SK-N-SH (cell line): Measurements from ENCODE around the gene EIF3A. TPM values are rescaled to one million over a fixed set of nuclear protein-coding genes. Genes with fewer than 3 reads are reported as not detected.

ENCODE experiments used
- CTCF ChIA-PET: fragments of 300-600, 350-600 bp; formaldehyde crosslinking; extraction: SDS; loops from one replicate; lab custom pipeline; 2021; lab: Yijun Ruan, JAX
- POLR2A ChIA-PET: fragments of 350-600 bp; sonication (Branson Sonifier 250); formaldehyde crosslinking; extraction: SDS; loops from one replicate; lab custom pipeline; 2020; ENCODE audit warnings: antibody characterized with exemption, inconsistent platforms; lab: Yijun Ruan, JAX
- DNase-seq: peaks from one replicate; pipeline ENCODE4 v3.0.0; 2012
- H2AFZ ChIP-seq: fragments of 200-600 bp; sonication (generic); 2 replicates; pipeline ENCODE4 v1.8.1; 2016; ENCODE audit warnings: antibody characterized with exemption, mild to moderate bottlenecking, low read depth
- H3F3A ChIP-seq: fragments of 200-600 bp; sonication (generic); replicated peaks from 2 replicates; pipeline ENCODE3; 2016; ENCODE audit warnings: antibody characterized with exemption, mild to moderate bottlenecking; ENCODE audit not compliant: insufficient read depth
- H3K27ac ChIP-seq, 2 experiments: fragments of 200-500 bp in 1 of 2; fragments of 200-600 bp in 1 of 2; sonication (Bioruptor generic) in 1 of 2; sonication (generic), shearing (Covaris generic) in 1 of 2; 2 replicates each; pipeline versions ENCODE4 v1.5.1 to v1.6.1; 2014 to 2016; ENCODE audit warnings: low read depth in 2 of 2, inconsistent platforms in 1 of 2, low read length in 1 of 2, mild to moderate bottlenecking in 1 of 2, mixed read lengths in 1 of 2
- H3K27me3 ChIP-seq: fragments of 200-600 bp; sonication (generic), shearing (Covaris generic); 2 replicates; pipeline ENCODE4 v1.6.1; 2016; ENCODE audit warnings: mixed run types; ENCODE audit not compliant: insufficient read depth
- H3K36me3 ChIP-seq, 2 experiments: fragments of 200-500 bp in 1 of 2; fragments of 200-600 bp in 1 of 2; sonication (Bioruptor generic) in 1 of 2; sonication (generic) in 1 of 2; replicated peaks in 1 of 2; 2 replicates each; pipeline versions ENCODE3 to v1.5.1; 2014 to 2016; ENCODE audit warnings: low read length in 1 of 2, mild to moderate bottlenecking in 1 of 2; ENCODE audit not compliant: insufficient read depth in 2 of 2, control insufficient read depth in 1 of 2
- H3K4me1 ChIP-seq, 2 experiments: fragments of 200-500 bp in 1 of 2; fragments of 200-600 bp in 1 of 2; sonication (Bioruptor generic) in 1 of 2; sonication (generic), shearing (Covaris generic) in 1 of 2; 2 replicates each; pipeline versions ENCODE4 v1.5.1 to v1.6.1; 2014 to 2016; ENCODE audit warnings: low read depth in 1 of 2, low read length in 1 of 2, mixed run types in 1 of 2; ENCODE audit not compliant: insufficient read depth in 2 of 2, control insufficient read depth in 1 of 2
- H3K4me2 ChIP-seq: fragments of 200-600 bp; sonication (generic), shearing (Covaris generic); 2 replicates; pipeline ENCODE4 v1.6.1; 2017; ENCODE audit warnings: mixed run types
- H3K4me3 ChIP-seq, 2 experiments: fragments of 200-500 bp in 1 of 2; fragments of 200-600 bp in 1 of 2; sonication (Bioruptor generic) in 1 of 2; sonication (generic), shearing (Covaris generic) in 1 of 2; 2 replicates each; pipeline versions ENCODE4 v1.5.1 to v1.8.1; 2014 to 2016; ENCODE audit warnings: low read depth in 2 of 2, inconsistent platforms in 1 of 2, low read length in 1 of 2, mild to moderate bottlenecking in 1 of 2, mixed read lengths in 1 of 2, moderate library complexity in 1 of 2
- H3K79me2 ChIP-seq: fragments of 200-600 bp; sonication (generic); 2 replicates; pipeline ENCODE4 v1.8.1; 2017; ENCODE audit warnings: mild to moderate bottlenecking; ENCODE audit not compliant: insufficient read depth
- H3K9ac ChIP-seq: fragments of 200-600 bp; sonication (generic); 2 replicates; pipeline ENCODE4 v1.6.1; 2017; ENCODE audit warnings: mixed run types
- H3K9me2 ChIP-seq: fragments of 200-600 bp; sonication (generic); 2 replicates; pipeline ENCODE4 v1.6.1; 2017; ENCODE audit warnings: mixed run types
- H3K9me3 ChIP-seq: fragments of 200-600 bp; sonication (generic); 2 replicates; pipeline ENCODE4 v1.6.1; 2017; ENCODE audit warnings: mixed run types, mild to moderate bottlenecking, moderate library complexity
- H4K20me1 ChIP-seq: fragments of 200-600 bp; sonication (generic); 2 replicates; pipeline ENCODE4 v1.6.1; 2017; ENCODE audit warnings: mild to moderate bottlenecking, mixed run types; ENCODE audit not compliant: insufficient read depth
- CHD2 ChIP-seq: fragments of 150-350 bp; IDR thresholded peaks from 2 replicates; pipeline ENCODE4 v1.6.1; 2018; ENCODE audit warnings: low read length; ENCODE audit not compliant: partially characterized antibody
- CTCF ChIP-seq: fragments of 200-600 bp; sonication (generic); IDR thresholded peaks from 2 replicates; pipeline ENCODE4 v1.6.1; 2017; ENCODE audit warnings: antibody characterized with exemption, mild to moderate bottlenecking, moderate library complexity
- ELF1 ChIP-seq: IDR thresholded peaks from 2 replicates; pipeline ENCODE4 v1.4.0; 2012
- EP300 ChIP-seq, 2 experiments: IDR thresholded peaks; 2 replicates each; pipeline versions ENCODE4 v1.4.0 to v1.6.1; 2012; ENCODE audit warnings: borderline replicate concordance in 1 of 2, low read depth in 1 of 2, low read length in 1 of 2
- EZH2phosphoT487 ChIP-seq: fragments of 200-600 bp; sonication (generic); IDR thresholded peaks from 2 replicates; pipeline ENCODE4 v1.6.1; 2017; ENCODE audit warnings: low read depth, mixed run types, mild to moderate bottlenecking, antibody characterized with exemption, moderate library complexity, borderline replicate concordance
- FOXM1 ChIP-seq: IDR thresholded peaks from 2 replicates; pipeline ENCODE4 v1.4.0; 2012; ENCODE audit warnings: low read depth, mild to moderate bottlenecking
- GABPA ChIP-seq: IDR thresholded peaks from 2 replicates; pipeline ENCODE4 v1.4.0; 2012; ENCODE audit warnings: low read depth, mild to moderate bottlenecking
- JUND ChIP-seq: IDR thresholded peaks from 2 replicates; pipeline ENCODE4 v1.4.0; 2012
- MAX ChIP-seq: IDR thresholded peaks from 2 replicates; pipeline ENCODE4 v1.4.0; 2012; ENCODE audit warnings: low read depth
- MXI1 ChIP-seq: IDR thresholded peaks from 2 replicates; pipeline ENCODE4 v1.6.1; 2012; ENCODE audit warnings: mild to moderate bottlenecking, low read depth, low read length, improper control_type of control experiment
- POLR2AphosphoS5 ChIP-seq: IDR thresholded peaks from 2 replicates; pipeline ENCODE4 v1.6.1; 2012; ENCODE audit warnings: low read depth, low read length
- RAD21 ChIP-seq: IDR thresholded peaks from 2 replicates; pipeline ENCODE4 v1.6.1; 2012; ENCODE audit warnings: mild to moderate bottlenecking, low read length
- RCOR1 ChIP-seq: fragments of 150-350 bp; IDR thresholded peaks from 2 replicates; pipeline ENCODE4 v1.6.1; 2017; ENCODE audit warnings: antibody characterized with exemption, low read length
- REST ChIP-seq: IDR thresholded peaks from 2 replicates; pipeline ENCODE4 v1.6.1; 2012; ENCODE audit warnings: mild to moderate bottlenecking, low read depth, low read length, moderate library complexity
- TAF1 ChIP-seq: IDR thresholded peaks from 2 replicates; pipeline ENCODE4 v1.6.1; 2012; ENCODE audit warnings: low read depth, mild to moderate bottlenecking, low read length, moderate library complexity, borderline replicate concordance
- TCF12 ChIP-seq: IDR thresholded peaks from 2 replicates; pipeline ENCODE4 v1.4.0; 2012
- USF1 ChIP-seq: IDR thresholded peaks from 2 replicates; pipeline ENCODE4 v1.4.0; 2012; ENCODE audit warnings: low read depth, borderline replicate concordance
- USF2 ChIP-seq: fragments of 150-350 bp; IDR thresholded peaks from 2 replicates; pipeline ENCODE4 v1.6.1; 2017; ENCODE audit warnings: antibody characterized with exemption, low read length, low read depth, borderline replicate concordance
- YY1 ChIP-seq: IDR thresholded peaks from 2 replicates; pipeline ENCODE4 v1.4.0; 2012; ENCODE audit warnings: low read depth, mild to moderate bottlenecking
- ZBTB33 ChIP-seq: IDR thresholded peaks from 2 replicates; pipeline ENCODE4 v1.4.0; 2012; ENCODE audit warnings: low read depth, borderline replicate concordance
- whole genome bisulfite sequencing: methylation state at CpG from one replicate; pipeline ENCODE4 v1.1.6; 2017; ENCODE audit warnings: low lambda C conversion rate; 5-methylcytosine and 5-hydroxymethylcytosine counted together
- polyA plus RNA-seq, 3 experiments: library from polyadenylated mRNA; depleted of rRNA; stranded (reverse); fragments of >200 nt; gene quantifications; 2 replicates each; pipeline ENCODE4 v1.2.3, GENCODE V29; 2012

Gene EIF3A
- polyA plus RNA-seq, 1 of the 3 experiments (the other 2 are of a cell fraction): 25.8 TPM

- H3K79me2 ChIP-seq: no peaks in the 10 kb centered on the region
- DNase-seq: no peak
- no peak overlapping the region for H3K27ac ChIP-seq
- H4K20me1 ChIP-seq: no peaks in the 10 kb centered on the region
- H2AFZ ChIP-seq: no peak overlapping the region
- no peaks in the 10 kb centered on the region for H3K36me3 ChIP-seq
- H3K4me2 ChIP-seq: no peak overlapping the region
- H3K9me2 ChIP-seq: no peaks in the 10 kb centered on the region
- 87% methylated on average over 13 of the region's 13 CpGs for WGBS
- CTCF ChIA-PET: no interaction called here
- TF ChIP-seq JUND (no peak), RCOR1 (no peak), EZH2phosphoT487 (no peak), EP300 (IDR thresholded peaks at IDR 0.05; ENCODE audit: borderline replicate concordance in 1 of 2, low read depth in 1 of 2, low read length in 1 of 2) (no peak), USF2 (no peak), FOXM1 (no peak), ELF1 (no peak), TAF1 (no peak), REST (no peak), MAX (no peak), GABPA (no peak), CHD2 (no peak), USF1 (no peak), RAD21 (no peak), MXI1 (no peak), CTCF (no peak), YY1 (no peak), POLR2AphosphoS5 (no peak), ZBTB33 (no peak), TCF12 (no peak)
- TF ChIP-seq, all 33 proteins: peak for 0
- H3K4me1 ChIP-seq: no peaks in the 10 kb centered on the region
- no peaks in the 10 kb centered on the region for H3F3A ChIP-seq
- no peak overlapping the region for H3K4me3 ChIP-seq
- no peaks in the 10 kb centered on the region for H3K27me3 ChIP-seq
- POLR2A ChIA-PET: no interaction called here
- no peak overlapping the region for H3K9ac ChIP-seq
- no peaks in the 10 kb centered on the region for H3K9me3 ChIP-seq
Observed at GRCh38 chr10:119090026-119090795, 9.6 kb upstream of the EIF3A start.
